ENCODE measurements around the gene MICA. TPM values are rescaled to one million over a fixed set of nuclear protein-coding genes. Genes with fewer than 3 reads are reported as not detected.

Gene MICA
- total and polyA plus RNA-seq, 9 of the 15 experiments (the other 6 are each of a cell fraction or from before 2014, with no cell fraction given), result 11.8 to 24.6 (median 16.7) TPM

DNA sequence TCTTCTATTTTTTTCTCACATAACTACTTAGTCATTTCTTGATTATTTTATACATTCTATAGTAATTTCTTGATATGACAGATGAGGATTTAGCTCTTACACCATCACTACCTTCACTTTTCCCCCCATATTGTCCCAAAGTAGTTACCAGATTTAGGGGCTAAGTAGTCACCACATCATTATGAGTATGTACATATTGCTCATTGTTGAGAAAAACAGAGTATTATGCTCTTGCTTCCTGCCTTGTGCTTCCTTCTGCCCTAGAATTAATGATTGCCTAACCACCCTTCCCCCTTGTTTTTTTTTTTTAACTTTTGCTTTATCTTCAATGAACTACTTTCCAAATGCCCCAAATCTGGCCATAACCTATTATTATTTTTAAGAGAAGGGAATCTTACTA lies 39.6 kb upstream of the MICA start (continued):
- TF ChIP-seq, protein P1, sequence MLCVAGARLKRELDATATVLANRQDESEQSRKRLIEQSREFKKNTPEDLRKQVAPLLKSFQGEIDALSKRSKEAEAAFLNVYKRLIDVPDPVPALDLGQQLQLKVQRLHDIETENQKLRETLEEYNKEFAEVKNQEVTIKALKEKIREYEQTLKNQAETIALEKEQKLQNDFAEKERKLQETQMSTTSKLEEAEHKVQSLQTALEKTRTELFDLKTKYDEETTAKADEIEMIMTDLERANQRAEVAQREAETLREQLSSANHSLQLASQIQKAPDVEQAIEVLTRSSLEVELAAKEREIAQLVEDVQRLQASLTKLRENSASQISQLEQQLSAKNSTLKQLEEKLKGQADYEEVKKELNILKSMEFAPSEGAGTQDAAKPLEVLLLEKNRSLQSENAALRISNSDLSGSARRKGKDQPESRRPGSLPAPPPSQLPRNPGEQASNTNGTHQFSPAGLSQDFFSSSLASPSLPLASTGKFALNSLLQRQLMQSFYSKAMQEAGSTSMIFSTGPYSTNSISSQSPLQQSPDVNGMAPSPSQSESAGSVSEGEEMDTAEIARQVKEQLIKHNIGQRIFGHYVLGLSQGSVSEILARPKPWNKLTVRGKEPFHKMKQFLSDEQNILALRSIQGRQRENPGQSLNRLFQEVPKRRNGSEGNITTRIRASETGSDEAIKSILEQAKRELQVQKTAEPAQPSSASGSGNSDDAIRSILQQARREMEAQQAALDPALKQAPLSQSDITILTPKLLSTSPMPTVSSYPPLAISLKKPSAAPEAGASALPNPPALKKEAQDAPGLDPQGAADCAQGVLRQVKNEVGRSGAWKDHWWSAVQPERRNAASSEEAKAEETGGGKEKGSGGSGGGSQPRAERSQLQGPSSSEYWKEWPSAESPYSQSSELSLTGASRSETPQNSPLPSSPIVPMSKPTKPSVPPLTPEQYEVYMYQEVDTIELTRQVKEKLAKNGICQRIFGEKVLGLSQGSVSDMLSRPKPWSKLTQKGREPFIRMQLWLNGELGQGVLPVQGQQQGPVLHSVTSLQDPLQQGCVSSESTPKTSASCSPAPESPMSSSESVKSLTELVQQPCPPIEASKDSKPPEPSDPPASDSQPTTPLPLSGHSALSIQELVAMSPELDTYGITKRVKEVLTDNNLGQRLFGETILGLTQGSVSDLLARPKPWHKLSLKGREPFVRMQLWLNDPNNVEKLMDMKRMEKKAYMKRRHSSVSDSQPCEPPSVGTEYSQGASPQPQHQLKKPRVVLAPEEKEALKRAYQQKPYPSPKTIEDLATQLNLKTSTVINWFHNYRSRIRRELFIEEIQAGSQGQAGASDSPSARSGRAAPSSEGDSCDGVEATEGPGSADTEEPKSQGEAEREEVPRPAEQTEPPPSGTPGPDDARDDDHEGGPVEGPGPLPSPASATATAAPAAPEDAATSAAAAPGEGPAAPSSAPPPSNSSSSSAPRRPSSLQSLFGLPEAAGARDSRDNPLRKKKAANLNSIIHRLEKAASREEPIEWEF (CRISPR knock-in tag; IDR thresholded peaks at IDR 0.05), result no peak
- TF ChIP-seq SIRT6 (IDR thresholded peaks at IDR 0.05; ENCODE audit: low read depth, low read length) (no peak), CSDE1 (IDR thresholded peaks at IDR 0.05) (no peak)

DNA sequence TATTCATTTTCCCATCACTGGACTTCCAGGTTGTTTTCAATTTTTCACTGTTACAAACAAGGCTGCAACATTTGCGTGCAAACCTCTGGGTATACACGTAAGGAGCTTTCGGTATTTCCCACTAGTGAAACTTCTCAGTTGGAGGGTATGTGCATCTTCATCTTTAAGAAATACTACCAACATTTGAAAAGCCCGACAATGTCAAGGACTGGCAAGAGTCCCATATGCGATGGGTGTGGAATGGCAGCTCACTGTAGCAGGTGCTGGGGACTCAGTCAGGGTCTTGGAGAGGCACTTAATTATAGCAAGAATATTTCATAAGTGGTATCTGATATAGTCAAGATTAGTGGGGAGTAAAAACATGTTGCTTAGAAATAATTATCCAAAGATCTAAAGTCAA lies 37.5 kb upstream of the MICA start:
- Histone ChIP-seq H4K20me1 (replicated peaks; ENCODE audit: control insufficient read depth, insufficient read depth, low read length) (no peaks in the 10 kb centered on the region), H3K36me3 (ENCODE audit: control insufficient read depth, insufficient read depth, low read length) (no peaks in the 10 kb centered on the region), H3K9me1 (ENCODE audit: control insufficient read depth, insufficient read depth, low read length) (no peaks in the 10 kb centered on the region), H3K79me2 (ENCODE audit: control insufficient read depth, insufficient read depth, low read length) (no peaks in the 10 kb centered on the region), H3K9me3 (replicated peaks; ENCODE audit: control insufficient read depth, insufficient read depth, low read depth, low read length) (no peaks in the 10 kb centered on the region), H3K4me1 (replicated peaks in 1 of 2; ENCODE audit: control insufficient read depth in 2 of 2, insufficient read depth in 2 of 2, low read length in 2 of 2) (no peaks in the 10 kb centered on the region), H2AFZ (ENCODE audit: low read depth, low read length) (no peak overlapping the region), H3K4me3 (no peak overlapping the region), H3K27ac (ENCODE audit: extremely low read depth, low read depth, low read length) (no peak overlapping the region), H3K9ac (ENCODE audit: insufficient read depth in 1 of 2, low read depth in 2 of 2, low read length in 2 of 2) (no peak overlapping the region), H3K4me2 (ENCODE audit: insufficient read depth, low read length) (no peak overlapping the region), H3K27me3 (ENCODE audit: control insufficient read depth in 2 of 2, insufficient read depth in 2 of 2, low read length in 2 of 2) (peaks cover 15 to 28% of the 10 kb centered on the region in 2 experiments)
- ChIA-PET POLR2A (interaction anchor here (1.0 to 1.8 kb wide), 3 partner anchors 12 to 169 kb away, joined by 3 to 17 read pairs (median 3); no protein-coding TSS in a partner anchor), CTCF (ENCODE audit: low intra/inter-chr PET ratio) (interaction anchor here (0.6 to 3.7 kb wide), 4 partner anchors 169 to 306 kb away, joined by 3 to 29 read pairs (median 6); no protein-coding TSS in a partner anchor)
- no peak for DNase-seq (ENCODE audit: extremely low read depth in 1 of 4, low spot score in 3 of 4)
- ATAC-seq, result no peak
- FAIRE-seq, result no peak
- BruUV-seq (replicated peaks), result no TSS peak
- in situ Hi-C loops (cut with MboI), result loop anchor here (5.0 kb wide), 2 partner anchors 169 to 229 kb away; partner anchors contain the start of gene PSORS1C2
- 4% methylated on average over 5 of the region's 5 CpGs for WGBS (ENCODE audit: insufficient coverage, low coverage, missing lambda C conversion rate)
- intact Hi-C loops (cut with micrococcal nuclease), result no loop called here
- no peak for TF ChIP-seq TCF3 (CRISPR knock-in tag; IDR thresholded peaks at IDR 0.05)
- no peak for TF ChIP-seq ADNP (tag; IDR thresholded peaks at IDR 0.05)
- TF ChIP-seq CBX3 (IDR thresholded peaks at IDR 0.05; ENCODE audit: borderline replicate concordance in 1 of 2, low read length in 2 of 2), result no peak
- TF ChIP-seq TSC22D4 (tag; IDR thresholded peaks at IDR 0.05), result no peak
- TF ChIP-seq, protein P2, sequence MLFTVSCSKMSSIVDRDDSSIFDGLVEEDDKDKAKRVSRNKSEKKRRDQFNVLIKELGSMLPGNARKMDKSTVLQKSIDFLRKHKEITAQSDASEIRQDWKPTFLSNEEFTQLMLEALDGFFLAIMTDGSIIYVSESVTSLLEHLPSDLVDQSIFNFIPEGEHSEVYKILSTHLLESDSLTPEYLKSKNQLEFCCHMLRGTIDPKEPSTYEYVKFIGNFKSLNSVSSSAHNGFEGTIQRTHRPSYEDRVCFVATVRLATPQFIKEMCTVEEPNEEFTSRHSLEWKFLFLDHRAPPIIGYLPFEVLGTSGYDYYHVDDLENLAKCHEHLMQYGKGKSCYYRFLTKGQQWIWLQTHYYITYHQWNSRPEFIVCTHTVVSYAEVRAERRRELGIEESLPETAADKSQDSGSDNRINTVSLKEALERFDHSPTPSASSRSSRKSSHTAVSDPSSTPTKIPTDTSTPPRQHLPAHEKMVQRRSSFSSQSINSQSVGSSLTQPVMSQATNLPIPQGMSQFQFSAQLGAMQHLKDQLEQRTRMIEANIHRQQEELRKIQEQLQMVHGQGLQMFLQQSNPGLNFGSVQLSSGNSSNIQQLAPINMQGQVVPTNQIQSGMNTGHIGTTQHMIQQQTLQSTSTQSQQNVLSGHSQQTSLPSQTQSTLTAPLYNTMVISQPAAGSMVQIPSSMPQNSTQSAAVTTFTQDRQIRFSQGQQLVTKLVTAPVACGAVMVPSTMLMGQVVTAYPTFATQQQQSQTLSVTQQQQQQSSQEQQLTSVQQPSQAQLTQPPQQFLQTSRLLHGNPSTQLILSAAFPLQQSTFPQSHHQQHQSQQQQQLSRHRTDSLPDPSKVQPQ (CRISPR knock-in tag; IDR thresholded peaks at IDR 0.05; ENCODE audit: borderline replicate concordance), result no peak
- TF ChIP-seq, protein P3, sequence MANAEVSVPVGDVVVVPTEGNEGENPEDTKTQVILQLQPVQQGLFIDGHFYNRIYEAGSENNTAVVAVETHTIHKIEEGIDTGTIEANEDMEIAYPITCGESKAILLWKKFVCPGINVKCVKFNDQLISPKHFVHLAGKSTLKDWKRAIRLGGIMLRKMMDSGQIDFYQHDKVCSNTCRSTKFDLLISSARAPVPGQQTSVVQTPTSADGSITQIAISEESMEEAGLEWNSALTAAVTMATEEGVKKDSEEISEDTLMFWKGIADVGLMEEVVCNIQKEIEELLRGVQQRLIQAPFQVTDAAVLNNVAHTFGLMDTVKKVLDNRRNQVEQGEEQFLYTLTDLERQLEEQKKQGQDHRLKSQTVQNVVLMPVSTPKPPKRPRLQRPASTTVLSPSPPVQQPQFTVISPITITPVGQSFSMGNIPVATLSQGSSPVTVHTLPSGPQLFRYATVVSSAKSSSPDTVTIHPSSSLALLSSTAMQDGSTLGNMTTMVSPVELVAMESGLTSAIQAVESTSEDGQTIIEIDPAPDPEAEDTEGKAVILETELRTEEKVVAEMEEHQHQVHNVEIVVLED (CRISPR knock-in tag; IDR thresholded peaks at IDR 0.05), result no peak
- TF ChIP-seq RNF2 (IDR thresholded peaks at IDR 0.05), result no peak
- no peak for TF ChIP-seq SOX6 (IDR thresholded peaks at IDR 0.05)
- TF ChIP-seq NUFIP1 (IDR thresholded peaks at IDR 0.05; ENCODE audit: partially characterized antibody), result no peak
